ENCODE measurements around the gene UNC93A. TPM values are rescaled to one million over a fixed set of nuclear protein-coding genes. Genes with fewer than 3 reads are reported as not detected.

The UNC93A gene
- total and polyA plus RNA-seq, 9 of the 15 experiments (the other 6 are each of a cell fraction or from before 2014, with no cell fraction given) = not detected

GRCh38 chr6:167302074-167302473, 11.0 kb downstream of the UNC93A start:
- CTCF ChIA-PET (ENCODE audit: low intra/inter-chr PET ratio) = no interaction called here
- WGBS (ENCODE audit: insufficient coverage, low coverage, missing lambda C conversion rate) = 0% methylated on average over 9 of the region's 9 CpGs
- intact Hi-C loops (cut with micrococcal nuclease) = no loop called here
- TF ChIP-seq ERF (CRISPR knock-in tag; IDR thresholded peaks at IDR 0.05) (no peak), TGIF2 (CRISPR knock-in tag; IDR thresholded peaks at IDR 0.05) (no peak), POLR3G (IDR thresholded peaks at IDR 0.05; ENCODE audit: extremely low read depth, insufficient read length, insufficient replicate concordance) (no peak), ZNF431 (CRISPR knock-in tag; IDR thresholded peaks at IDR 0.05) (no peak), TEAD2 (tag; IDR thresholded peaks at IDR 0.05) (no peak), NFXL1 (CRISPR knock-in tag; IDR thresholded peaks at IDR 0.05) (no peak), ZNF766 (CRISPR knock-in tag; conservative IDR thresholded peaks at IDR 0.05) (no peak), SMAD2 (IDR thresholded peaks at IDR 0.05; ENCODE audit: low read depth, low read length) (no peak), GTF2E2 (tag; IDR thresholded peaks at IDR 0.05) (no peak), ZNF232 (CRISPR knock-in tag; IDR thresholded peaks at IDR 0.05) (no peak), TCF7 (IDR thresholded peaks at IDR 0.05; ENCODE audit: borderline replicate concordance) (no peak), KLF13 (tag; IDR thresholded peaks at IDR 0.05; ENCODE audit: borderline replicate concordance, low read depth) (no peak), MYC (IDR thresholded peaks at IDR 0.05; ENCODE audit: low read depth, low read length) (no peak), MYC (CRISPR knock-in tag; IDR thresholded peaks at IDR 0.05; ENCODE audit: borderline replicate concordance, low read depth) (no peak), ZNF445 (CRISPR knock-in tag; IDR thresholded peaks at IDR 0.05; ENCODE audit: low read depth) (no peak), RBM39 (optimal IDR thresholded peaks at IDR 0.05; ENCODE audit: low read depth, low read length) (no peak), CHD1 (IDR thresholded peaks at IDR 0.05; ENCODE audit: low read length) (no peak)
- TF ChIP-seq, protein P1, sequence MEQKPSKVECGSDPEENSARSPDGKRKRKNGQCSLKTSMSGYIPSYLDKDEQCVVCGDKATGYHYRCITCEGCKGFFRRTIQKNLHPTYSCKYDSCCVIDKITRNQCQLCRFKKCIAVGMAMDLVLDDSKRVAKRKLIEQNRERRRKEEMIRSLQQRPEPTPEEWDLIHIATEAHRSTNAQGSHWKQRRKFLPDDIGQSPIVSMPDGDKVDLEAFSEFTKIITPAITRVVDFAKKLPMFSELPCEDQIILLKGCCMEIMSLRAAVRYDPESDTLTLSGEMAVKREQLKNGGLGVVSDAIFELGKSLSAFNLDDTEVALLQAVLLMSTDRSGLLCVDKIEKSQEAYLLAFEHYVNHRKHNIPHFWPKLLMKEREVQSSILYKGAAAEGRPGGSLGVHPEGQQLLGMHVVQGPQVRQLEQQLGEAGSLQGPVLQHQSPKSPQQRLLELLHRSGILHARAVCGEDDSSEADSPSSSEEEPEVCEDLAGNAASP (IDR thresholded peaks at IDR 0.05) = no peak
- H3K36me3 ChIP-seq (ENCODE audit: control insufficient read depth, insufficient read depth, low read length) = no peaks in the 10 kb centered on the region
- no peak for FAIRE-seq
- in situ Hi-C loops (cut with MboI) = no loop called here
- ATAC-seq = no peak
- no peak overlapping the region for H3K9ac ChIP-seq (ENCODE audit: insufficient read depth in 1 of 2, low read depth in 2 of 2, low read length in 2 of 2)
- no peak overlapping the region for H2AFZ ChIP-seq (ENCODE audit: low read depth, low read length)
- H3K9me3 ChIP-seq (replicated peaks; ENCODE audit: control insufficient read depth, insufficient read depth, low read depth, low read length) = no peaks in the 10 kb centered on the region
- H4K20me1 ChIP-seq (replicated peaks; ENCODE audit: control insufficient read depth, insufficient read depth, low read length) = peaks cover 18% of the 10 kb centered on the region
- no TSS peak for BruUV-seq (replicated peaks)
- peaks cover 5% of the 10 kb centered on the region for H3K9me1 ChIP-seq (ENCODE audit: control insufficient read depth, insufficient read depth, low read length)
- H3K27me3 ChIP-seq (ENCODE audit: control insufficient read depth in 2 of 2, insufficient read depth in 2 of 2, low read length in 2 of 2) = peaks cover 34 to 69% of the 10 kb centered on the region in 2 experiments
- no peak overlapping the region for H3K27ac ChIP-seq (ENCODE audit: extremely low read depth, low read depth, low read length)
- H3K4me3 ChIP-seq = no peak overlapping the region
- DNase-seq (ENCODE audit: extremely low read depth in 1 of 4, low spot score in 3 of 4) = no peak
- H3K79me2 ChIP-seq (ENCODE audit: control insufficient read depth, insufficient read depth, low read length) = no peaks in the 10 kb centered on the region
- POLR2A ChIA-PET = no interaction called here
- no peak overlapping the region for H3K4me2 ChIP-seq (ENCODE audit: insufficient read depth, low read length)
- no peaks in the 10 kb centered on the region; a peak in 1 of 5 replicates for H3K4me1 ChIP-seq (replicated peaks in 1 of 2; ENCODE audit: control insufficient read depth in 2 of 2, insufficient read depth in 2 of 2, low read length in 2 of 2)
